H9 (cell line): ENCODE results near the gene PKN1. TPM values are rescaled to one million over a fixed set of nuclear protein-coding genes. Genes with fewer than 3 reads are reported as not detected.

ENCODE experiments used
- DNase-seq: peaks from one replicate; pipeline ENCODE4 v3.0.0-alpha.2; 2017
- H2AFZ ChIP-seq: one replicate; pipeline ENCODE4 v1.6.1; 2013; ENCODE audit warnings: mild to moderate bottlenecking, low read length, control low read depth, moderate library complexity
- H2AK5ac ChIP-seq: 2 replicates; pipeline ENCODE4 v1.6.1; 2013; ENCODE audit warnings: low read length, control low read depth, mixed read lengths; ENCODE audit not compliant: insufficient read length
- H2BK120ac ChIP-seq: one replicate; pipeline ENCODE4 v1.6.1; 2013; ENCODE audit warnings: low read depth, mild to moderate bottlenecking, low read length, control low read depth, inconsistent platforms; ENCODE audit not compliant: poor library complexity, severe bottlenecking
- H2BK12ac ChIP-seq: 2 replicates; pipeline ENCODE4 v1.6.1; 2013; ENCODE audit warnings: low read length, control low read depth, mixed read lengths, low read depth; ENCODE audit not compliant: insufficient read length
- H2BK15ac ChIP-seq: 2 replicates; pipeline ENCODE4 v1.6.1; 2013; ENCODE audit warnings: low read depth, low read length, control low read depth
- H2BK20ac ChIP-seq: one replicate; pipeline ENCODE4 v1.6.1; 2013; ENCODE audit warnings: low read depth, mild to moderate bottlenecking, low read length, control low read depth, inconsistent platforms; ENCODE audit not compliant: poor library complexity, severe bottlenecking
- H2BK5ac ChIP-seq: 2 replicates; pipeline ENCODE4 v1.6.1; 2013; ENCODE audit warnings: low read length, control low read depth, mixed read lengths; ENCODE audit not compliant: insufficient read length
- H3K14ac ChIP-seq: 2 replicates; pipeline ENCODE4 v1.6.1; 2013; ENCODE audit warnings: low read length, control low read depth; ENCODE audit not compliant: insufficient read depth
- H3K18ac ChIP-seq: 2 replicates; pipeline ENCODE4 v1.6.1; 2013; ENCODE audit warnings: low read depth, mild to moderate bottlenecking, mixed read lengths, low read length, control low read depth; ENCODE audit not compliant: insufficient read length
- H3K23ac ChIP-seq: 2 replicates; pipeline ENCODE4 v1.6.1; 2013; ENCODE audit warnings: low read length, control low read depth, mixed read lengths, low read depth; ENCODE audit not compliant: insufficient read length
- H3K23me2 ChIP-seq: 2 replicates; pipeline ENCODE4 v1.6.1; 2013; ENCODE audit warnings: low read depth, mild to moderate bottlenecking, mixed read lengths, low read length, control low read depth; ENCODE audit not compliant: insufficient read length, poor library complexity, severe bottlenecking
- H3K27ac ChIP-seq: 2 replicates; pipeline ENCODE4 v1.5.1; 2013; ENCODE audit warnings: low read length, control low read depth, mixed read lengths, low read depth; ENCODE audit not compliant: insufficient read length
- H3K27me3 ChIP-seq: 2 replicates; pipeline ENCODE4 v1.6.1; 2013; ENCODE audit warnings: low read length, control low read depth, inconsistent platforms; ENCODE audit not compliant: insufficient read depth
- H3K4ac ChIP-seq: 2 replicates; pipeline ENCODE4 v1.6.1; 2013; ENCODE audit warnings: low read depth, mild to moderate bottlenecking, control low read depth, inconsistent platforms, low read length, moderate library complexity
- H3K4me1 ChIP-seq: 2 replicates; pipeline ENCODE4 v1.6.1; 2013; ENCODE audit warnings: low read length, control low read depth, inconsistent platforms; ENCODE audit not compliant: insufficient read depth
- H3K4me2 ChIP-seq: 2 replicates; pipeline ENCODE4 v1.6.1; 2013; ENCODE audit warnings: low read length, control low read depth, mixed read lengths; ENCODE audit not compliant: insufficient read length, insufficient read depth
- H3K56ac ChIP-seq: 2 replicates; pipeline ENCODE4 v1.6.1; 2013; ENCODE audit warnings: low read depth, mild to moderate bottlenecking, mixed read lengths, low read length, control low read depth; ENCODE audit not compliant: insufficient read length
- H3K79me1 ChIP-seq: 2 replicates; pipeline ENCODE4 v1.6.1; 2013; ENCODE audit warnings: low read depth, mild to moderate bottlenecking, moderate library complexity, low read length, control low read depth, inconsistent platforms; ENCODE audit not compliant: insufficient read depth, poor library complexity, severe bottlenecking
- H3K79me2 ChIP-seq: 2 replicates; pipeline ENCODE4 v1.6.1; 2013; ENCODE audit warnings: low read length, control low read depth, inconsistent platforms; ENCODE audit not compliant: insufficient read depth
- H3K9ac ChIP-seq: 2 replicates; pipeline ENCODE4 v1.6.1; 2013; ENCODE audit warnings: low read length, control low read depth, mixed read lengths; ENCODE audit not compliant: insufficient read length; ENCODE audit errors: extremely low read depth
- H3K9me3 ChIP-seq: one replicate; pipeline ENCODE4 v1.6.1; 2013; ENCODE audit warnings: low read depth, low read length, inconsistent platforms; ENCODE audit not compliant: control insufficient read depth
- H3T11ph ChIP-seq: one replicate; pipeline ENCODE4 v1.6.1; 2013; ENCODE audit warnings: mild to moderate bottlenecking, low read length, control low read depth, inconsistent platforms
- H4K20me1 ChIP-seq: one replicate; pipeline ENCODE4 v1.6.1; 2013; ENCODE audit not compliant: control insufficient read depth, insufficient read length, insufficient read depth
- H4K5ac ChIP-seq: 2 replicates; pipeline ENCODE4 v1.6.1; 2013; ENCODE audit warnings: low read depth, mild to moderate bottlenecking, mixed read lengths, low read length, control low read depth; ENCODE audit not compliant: insufficient read length
- H4K8ac ChIP-seq: replicated peaks from 2 replicates; pipeline ENCODE4 v1.6.1; 2013; ENCODE audit warnings: low read length, control low read depth, mixed read lengths, low read depth; ENCODE audit not compliant: insufficient read length
- H4K91ac ChIP-seq: 2 replicates; pipeline ENCODE4 v1.6.1; 2013; ENCODE audit warnings: low read depth, mild to moderate bottlenecking, moderate library complexity, mixed read lengths, low read length, control low read depth; ENCODE audit not compliant: insufficient read length
- H3K27ac Mint-ChIP-seq, 3 experiments: 2 replicates in 2 of 3; 3 replicates in 1 of 3; pipeline ENCODE4 v1.8.0; 2020 to 2021; ENCODE audit warnings: mixed read lengths in 3 of 3, mild to moderate bottlenecking in 1 of 3, moderate library complexity in 1 of 3
- H3K27me3 Mint-ChIP-seq: 2 replicates; pipeline ENCODE4 v1.8.0; 2021; ENCODE audit warnings: low read depth, mild to moderate bottlenecking, moderate library complexity, mixed read lengths
- H3K36me3 Mint-ChIP-seq, 3 experiments: 2 replicates in 2 of 3; 3 replicates in 1 of 3; pipeline ENCODE4 v1.8.0; 2020 to 2021; ENCODE audit warnings: low read depth in 3 of 3, mixed read lengths in 3 of 3; ENCODE audit not compliant: insufficient read depth in 1 of 3
- H3K4me1 Mint-ChIP-seq, 2 experiments: 2 replicates each; pipeline ENCODE4 v1.8.0; 2020; ENCODE audit warnings: mixed read lengths in 2 of 2
- H3K4me3 Mint-ChIP-seq, 2 experiments: 2 replicates in 1 of 2; 3 replicates in 1 of 2; pipeline ENCODE4 v1.8.0; 2020 to 2021; ENCODE audit warnings: mild to moderate bottlenecking in 2 of 2, mixed read lengths in 2 of 2, moderate library complexity in 1 of 2
- H3K9me3 Mint-ChIP-seq, 2 experiments: 2 replicates in 1 of 2; 3 replicates in 1 of 2; pipeline ENCODE4 v1.8.0; 2020; ENCODE audit warnings: mild to moderate bottlenecking in 2 of 2, mixed read lengths in 2 of 2, moderate library complexity in 1 of 2
- CTCF ChIP-seq: fragments of 200-600 bp; sonication (generic); conservative IDR thresholded peaks from 3 replicates; pipeline ENCODE4 v1.8.0; 2021; ENCODE audit warnings: antibody characterized with exemption, mild to moderate bottlenecking
- WGBS: extraction: QIAGEN DNeasy Blood & Tissue Kit; methylation state at CpG from one replicate; pipeline ENCODE4 v1.1.7; 2013; ENCODE audit warnings: missing lambda C conversion rate, low lambda C conversion rate, mixed read lengths; ENCODE audit not compliant: insufficient read length; ENCODE audit errors: extremely low coverage; 5-methylcytosine and 5-hydroxymethylcytosine counted together
- total RNA-seq: library from RNA; stranded (reverse); gene quantifications from 2 replicates; pipeline ENCODE4 v1.2.1, GENCODE V29; 2021

PKN1 gene
- total RNA-seq, 1 experiment from 2014 or later, result 159 TPM

- Mint-ChIP-seq H3K4me3 (no peak overlapping the region), H3K27me3 (no peaks in the 10 kb centered on the region), H3K27ac (peak overlapping the region; percentile 68 to 75 (median 75); a peak in 2 of 7 replicates), H3K9me3 (no peaks in the 10 kb centered on the region), H3K36me3 (peaks cover 26 to 39% (median 31%) of the 10 kb centered on the region in 3 experiments), H3K4me1 (peaks cover 5 to 6% of the 10 kb centered on the region in 2 experiments)
- Histone ChIP-seq H3K4ac (no peak overlapping the region), H3K4me1 (no peaks in the 10 kb centered on the region), H3K4me2 (no peak overlapping the region), H3K14ac (no peak overlapping the region), H3K56ac (no peak overlapping the region), H3K18ac (no peak overlapping the region), H3K9ac (no peak overlapping the region), H4K20me1 (peaks cover 3% of the 10 kb centered on the region), H4K8ac (no peak overlapping the region), H2BK20ac (no peak overlapping the region), H2BK5ac (no peak overlapping the region), H3K9me3 (no peaks in the 10 kb centered on the region), H3K27ac (no peak overlapping the region), H3K79me2 (peaks cover 3% of the 10 kb centered on the region; the same call in 1 of the 2 replicates), H2BK12ac (no peak overlapping the region), H3K23me2 (no peaks in the 10 kb centered on the region), H4K5ac (no peak overlapping the region), H3K23ac (no peak overlapping the region), H2BK15ac (no peak overlapping the region), H2AK5ac (no peak overlapping the region), H3K27me3 (no peaks in the 10 kb centered on the region), H2BK120ac (no peak overlapping the region), H3T11ph (no peak overlapping the region), H4K91ac (no peak overlapping the region), H3K79me1 (no peaks in the 10 kb centered on the region), H2AFZ (no peak overlapping the region)
- no peak for TF ChIP-seq CTCF
- no peak for DNase-seq
- WGBS, result no CpG with 5 or more reads among the region's 9 CpGs
These were observed 6.9 kb downstream of the PKN1 start for GRCh38 chr19:14440049-14440448.
